Fibroblast of pulmonary artery (primary cell): ENCODE data around the gene WWP2.

Experiments used
- DNase-seq: peaks from one replicate; pipeline ENCODE4 v3.0.0-alpha.2; 2010; ENCODE audit warnings: low read depth
- H3K4me3 ChIP-seq: replicated peaks from 2 replicates; pipeline ENCODE4 v1.5.1; 2011; ENCODE audit warnings: low read depth, mild to moderate bottlenecking, control low read depth, low read length, moderate library complexity
- TF ChIP-seq, protein P1 (sequence below): IDR thresholded peaks from 2 replicates; pipeline ENCODE4 v1.5.1; 2011; ENCODE audit warnings: mild to moderate bottlenecking, control low read depth, low read length, inconsistent platforms; ENCODE audit errors: missing control alignments

WWP2 gene

GRCh38 chr16:69767459-69768229, 5.5 kb downstream of the WWP2 start:
- no peak for DNase-seq
- no peak overlapping the region for H3K4me3 ChIP-seq
- TF ChIP-seq, protein P1, sequence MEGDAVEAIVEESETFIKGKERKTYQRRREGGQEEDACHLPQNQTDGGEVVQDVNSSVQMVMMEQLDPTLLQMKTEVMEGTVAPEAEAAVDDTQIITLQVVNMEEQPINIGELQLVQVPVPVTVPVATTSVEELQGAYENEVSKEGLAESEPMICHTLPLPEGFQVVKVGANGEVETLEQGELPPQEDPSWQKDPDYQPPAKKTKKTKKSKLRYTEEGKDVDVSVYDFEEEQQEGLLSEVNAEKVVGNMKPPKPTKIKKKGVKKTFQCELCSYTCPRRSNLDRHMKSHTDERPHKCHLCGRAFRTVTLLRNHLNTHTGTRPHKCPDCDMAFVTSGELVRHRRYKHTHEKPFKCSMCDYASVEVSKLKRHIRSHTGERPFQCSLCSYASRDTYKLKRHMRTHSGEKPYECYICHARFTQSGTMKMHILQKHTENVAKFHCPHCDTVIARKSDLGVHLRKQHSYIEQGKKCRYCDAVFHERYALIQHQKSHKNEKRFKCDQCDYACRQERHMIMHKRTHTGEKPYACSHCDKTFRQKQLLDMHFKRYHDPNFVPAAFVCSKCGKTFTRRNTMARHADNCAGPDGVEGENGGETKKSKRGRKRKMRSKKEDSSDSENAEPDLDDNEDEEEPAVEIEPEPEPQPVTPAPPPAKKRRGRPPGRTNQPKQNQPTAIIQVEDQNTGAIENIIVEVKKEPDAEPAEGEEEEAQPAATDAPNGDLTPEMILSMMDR, result no peak

GRCh38 chr16:69768666-69769065, 6.5 kb downstream of the WWP2 start:
- TF ChIP-seq, protein P1, result no peak
- no peak for DNase-seq
- no peak overlapping the region for H3K4me3 ChIP-seq

GRCh38 chr16:69769404-69769803, 7.3 kb downstream of the WWP2 start:
- H3K4me3 ChIP-seq, result no peak overlapping the region
- DNase-seq, result no peak
- TF ChIP-seq, protein P1, result no peak

DNA sequence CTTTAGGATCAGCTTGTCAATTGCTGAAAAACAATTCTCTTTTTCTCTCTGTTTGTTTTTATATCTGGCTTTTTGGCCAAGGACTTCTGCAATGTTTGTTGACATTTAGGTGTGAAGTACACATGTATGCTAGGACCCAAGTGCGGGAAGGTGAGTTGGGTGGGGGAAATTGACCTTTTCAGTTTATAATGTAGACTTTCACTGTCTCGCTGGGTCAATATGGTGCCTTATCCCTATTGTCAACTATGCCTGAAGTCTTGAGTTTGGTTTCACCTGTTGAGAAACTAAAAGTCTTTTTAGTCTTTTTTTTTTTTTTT, 9.5 kb downstream of the WWP2 start:
- H3K4me3 ChIP-seq, result no peak overlapping the region
- DNase-seq, result no peak
- TF ChIP-seq, protein P1, result no peak

GRCh38 chr16:69773260-69773947, 11.3 kb downstream of the WWP2 start:
- no peak for DNase-seq
- TF ChIP-seq, protein P1, result no peak
- H3K4me3 ChIP-seq, result no peak overlapping the region

DNA sequence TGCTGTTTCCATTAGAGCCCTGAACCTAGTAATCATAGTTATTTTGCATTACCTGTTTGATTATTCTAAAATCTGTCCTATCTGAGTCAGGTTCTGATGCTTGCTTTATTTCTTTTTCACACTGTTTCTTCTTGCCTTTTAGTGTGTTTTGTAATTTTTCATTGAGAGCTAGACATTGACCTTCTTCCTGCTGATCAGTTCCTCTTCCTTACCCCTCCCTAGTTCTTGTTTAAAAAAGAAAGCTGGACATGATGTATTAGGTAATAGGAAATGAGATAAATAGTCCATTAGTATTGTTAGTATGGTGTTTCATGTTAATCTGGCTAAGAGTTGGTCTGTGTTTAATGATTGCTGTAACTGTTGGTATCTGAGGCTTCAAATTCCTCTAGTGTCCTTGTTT, 13.4 kb downstream of the WWP2 start:
- H3K4me3 ChIP-seq, result no peak overlapping the region
- no peak for DNase-seq
- TF ChIP-seq, protein P1, result no peak
